Sigmoid colon (tissue), 7 donors: ENCODE data around the gene CNN2. TPM values are rescaled to one million over a fixed set of nuclear protein-coding genes. Genes with fewer than 3 reads are reported as not detected.

Source experiments
- DNase-seq: peaks from one replicate; pipeline ENCODE4 v3.0.0-alpha.2; 2019
- H3K27ac ChIP-seq, 4 donors: fragments of 200-600 bp; sonication (generic); one replicate each; pipeline ENCODE4 v1.5.1; 2016 to 2019; ENCODE audit warnings: mild to moderate bottlenecking in 1 of 4
- H3K27me3 ChIP-seq, 3 donors: fragments of 200-600 bp; sonication (generic); one replicate each; pipeline ENCODE4 v1.5.1; 2019; ENCODE audit warnings: mild to moderate bottlenecking in 1 of 3
- H3K36me3 ChIP-seq, 4 donors: fragments of 200-600 bp; sonication (generic); one replicate each; pipeline ENCODE4 v1.5.1; 2016 to 2019
- H3K4me1 ChIP-seq, 4 donors: fragments of 200-600 bp; sonication (generic); one replicate each; pipeline ENCODE4 v1.5.1; 2017 to 2019
- H3K4me3 ChIP-seq, 4 donors: fragments of 200-600 bp; sonication (generic); one replicate each; pipeline ENCODE4 v1.5.1; 2017 to 2019; ENCODE audit warnings: mild to moderate bottlenecking in 2 of 4, moderate library complexity in 1 of 4
- H3K9me3 ChIP-seq, 4 donors: fragments of 200-600 bp in 3 of 4; sonication (generic) in 3 of 4; one replicate each; pipeline versions ENCODE4 v1.5.1 to v1.6.1; 2013 to 2019
- CTCF ChIP-seq, 4 experiments: fragments of 450-650 bp in 3 of 4; fragments of 200-600 bp in 1 of 4; IDR thresholded peaks; one replicate each; pipeline ENCODE4 v1.5.1; 2016 to 2019; ENCODE audit warnings: antibody characterized with exemption in 4 of 4, mild to moderate bottlenecking in 3 of 4, moderate library complexity in 2 of 4
- EP300 ChIP-seq, 4 donors: sonication (generic); formaldehyde crosslinking; IDR thresholded peaks; one replicate each; pipeline ENCODE4 v1.6.1; 2017; ENCODE audit warnings: antibody characterized with exemption in 4 of 4
- POLR2A ChIP-seq, 2 donors: fragments of 450-650 bp; IDR thresholded peaks; one replicate each; pipeline ENCODE4 v1.6.1; 2016; ENCODE audit warnings: antibody characterized with exemption in 2 of 2, mild to moderate bottlenecking in 2 of 2, moderate library complexity in 2 of 2
- POLR2AphosphoS5 ChIP-seq, 4 donors: sonication (generic); formaldehyde crosslinking; IDR thresholded peaks; one replicate each; pipeline ENCODE4 v1.6.1; 2017; ENCODE audit warnings: antibody characterized with exemption in 4 of 4
- whole genome bisulfite sequencing, 2 donors: extraction: QIAGEN DNeasy Blood & Tissue Kit; methylation state at CpG; one replicate each; pipeline ENCODE4 v1.1.7; 2013; 5-methylcytosine and 5-hydroxymethylcytosine counted together
- intact Hi-C: fragments of 100-400 bp; cut with DNase I; formaldehyde crosslinking; loops from one replicate; pipeline ENCODE4 v1.15.1; 2023
- polyA plus RNA-seq, 3 donors: library from polyadenylated mRNA; stranded (reverse); fragments of 200-250 nt; gene quantifications; one replicate each; pipeline ENCODE4 v1.2.3, GENCODE V29; 2013
- total RNA-seq, 4 donors: library from RNA; depleted of rRNA; stranded (reverse); fragments of >200 nt; gene quantifications; one replicate each; pipeline ENCODE4 v1.1.0, GENCODE V29; 2016
- donor health status: healthy with polysubstance abuse.
- donor health status: Bipolar disorder and iron deficiency.
- donor health status: healthy.

The CNN2 gene
- total and polyA plus RNA-seq, 7 donors, result 25.5 to 115 (median 48.0) TPM

GRCh38 chr19:1040476-1041271 is 14.3 kb downstream of the CNN2 start:
- H3K4me3 ChIP-seq, result peak overlapping the region in 3 of 4 donors; percentile 41 to 57 (median 52)
- peaks cover 0 to 35% (median 31%) of the 10 kb centered on the region in 4 donors for H3K4me1 ChIP-seq
- DNase-seq, result peak; percentile 93
- TF ChIP-seq POLR2AphosphoS5 (IDR thresholded peaks at IDR 0.05), result no peak
- no peak for TF ChIP-seq CTCF (IDR thresholded peaks at IDR 0.05)
- TF ChIP-seq POLR2A (IDR thresholded peaks at IDR 0.05), result no peak
- no peak for TF ChIP-seq EP300 (IDR thresholded peaks at IDR 0.05)
- intact Hi-C loops, result no loop called here
- 1 to 2% methylated on average over 27 of the region's 27 CpGs for WGBS, 2 donors
- H3K27ac ChIP-seq, result peak overlapping the region in 3 of 4 donors; percentile 55 to 66 (median 63)
- H3K36me3 ChIP-seq, result peaks cover 0 to 27% (median 4%) of the 10 kb centered on the region in 4 donors
- peaks cover 0 to 20% (median 10%) of the 10 kb centered on the region in 3 donors for H3K27me3 ChIP-seq
- H3K9me3 ChIP-seq, result no peaks in the 10 kb centered on the region

- WGBS, 2 donors, result 8 to 39% methylated on average over 26 of the region's 26 CpGs
Observed at GRCh38 chr19:1041272-1041834, 14.9 kb downstream of the CNN2 start.

GRCh38 chr19:1041835-1042685 is 15.7 kb downstream of the CNN2 start:
- Histone ChIP-seq H3K9me3 (no peaks in the 10 kb centered on the region), H3K4me1 (peaks cover 0 to 35% (median 31%) of the 10 kb centered on the region in 4 donors), H3K36me3 (peaks cover 0 to 13% (median 4%) of the 10 kb centered on the region in 4 donors), H3K27me3 (peaks cover 0 to 20% (median 10%) of the 10 kb centered on the region in 3 donors), H3K4me3 (no peak overlapping the region), H3K27ac (no peak overlapping the region)
- intact Hi-C loops, result no loop called here
- TF ChIP-seq POLR2A (IDR thresholded peaks at IDR 0.05) (peak in 1 of 2 donors; percentile 21), POLR2AphosphoS5 (IDR thresholded peaks at IDR 0.05) (no peak)
- 11 to 70% methylated on average over 43 of the region's 43 CpGs for WGBS, 2 donors
- DNase-seq, result no peak

More at GRCh38 chr19:1041272-1041834, 14.9 kb downstream of the CNN2 start:
- intact Hi-C loops, result no loop called here
- TF ChIP-seq POLR2A (IDR thresholded peaks at IDR 0.05), result no peak
- TF ChIP-seq EP300 (IDR thresholded peaks at IDR 0.05), result no peak
- no peak for TF ChIP-seq CTCF (IDR thresholded peaks at IDR 0.05)
- TF ChIP-seq POLR2AphosphoS5 (IDR thresholded peaks at IDR 0.05), result no peak
- Histone ChIP-seq H3K36me3 (peaks cover 0 to 20% (median 4%) of the 10 kb centered on the region in 4 donors), H3K4me3 (peak overlapping the region in 3 of 4 donors; percentile 41 to 57 (median 52)), H3K27me3 (peaks cover 0 to 20% (median 10%) of the 10 kb centered on the region in 3 donors), H3K9me3 (no peaks in the 10 kb centered on the region), H3K27ac (no peak overlapping the region), H3K4me1 (peaks cover 0 to 35% (median 31%) of the 10 kb centered on the region in 4 donors)
- DNase-seq, result no peak

- no peak for TF ChIP-seq CTCF (IDR thresholded peaks at IDR 0.05)
- no peak for TF ChIP-seq POLR2AphosphoS5 (IDR thresholded peaks at IDR 0.05)
- no peak for TF ChIP-seq EP300 (IDR thresholded peaks at IDR 0.05)
- no peak for TF ChIP-seq POLR2A (IDR thresholded peaks at IDR 0.05)
- Histone ChIP-seq H3K4me1 (peaks cover 0 to 35% (median 31%) of the 10 kb centered on the region in 4 donors), H3K4me3 (no peak overlapping the region), H3K27me3 (peaks cover 0 to 20% (median 10%) of the 10 kb centered on the region in 3 donors), H3K27ac (no peak overlapping the region), H3K9me3 (no peaks in the 10 kb centered on the region), H3K36me3 (peaks cover 0 to 4% (median under 1%) of the 10 kb centered on the region in 4 donors)
- intact Hi-C loops, result no loop called here
- 16 to 71% methylated on average over 23 of the region's 23 CpGs for WGBS, 2 donors
- DNase-seq, result no peak
Observed at GRCh38 chr19:1042689-1043511, 16.5 kb downstream of the CNN2 start.
